Activated CD4-positive, CD25-positive, alpha-beta regulatory T cell treated with anti-CD3 and anti-CD28 coated beads, Interleukin-2, amount 50 U/mL, for 16 hours (primary cell): Measurements from ENCODE around the gene BDH1.

Source experiments
- DNase-seq: peaks from one replicate; pipeline ENCODE4 v3.0.0-alpha.2; 2020; ENCODE audit warnings: low read depth, low spot score

Gene BDH1

DNA sequence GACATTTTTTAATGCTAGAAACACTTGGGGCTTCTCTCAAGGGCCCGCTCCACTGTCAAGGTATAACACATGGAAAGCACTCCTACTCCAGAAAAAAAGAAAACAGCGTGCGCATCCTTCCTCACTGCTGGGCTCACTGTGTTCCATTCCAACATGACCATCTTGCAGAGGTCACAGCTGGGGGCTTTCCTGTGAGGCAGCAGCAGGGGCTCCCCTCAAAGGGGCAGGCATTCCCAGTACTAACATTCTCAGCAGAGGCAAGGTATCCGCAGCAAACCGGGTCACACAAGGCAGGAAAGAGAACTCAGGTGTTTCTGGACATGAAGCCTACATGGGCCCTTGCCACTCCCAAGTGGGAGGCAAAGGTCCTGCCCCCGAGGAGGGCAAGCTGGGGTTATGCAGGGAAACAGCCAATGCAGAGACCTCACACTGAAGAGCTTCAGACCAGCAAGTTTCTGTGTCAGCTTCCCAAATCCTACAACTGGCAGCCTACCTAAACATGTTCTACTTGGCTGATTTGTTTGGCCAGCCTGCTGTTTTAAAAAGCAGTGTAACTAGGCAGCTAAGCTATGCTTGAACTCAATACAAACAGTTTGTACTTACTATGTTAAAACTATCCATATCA is 6.4 kb downstream of the BDH1 start:
- DNase-seq = no peak

DNA sequence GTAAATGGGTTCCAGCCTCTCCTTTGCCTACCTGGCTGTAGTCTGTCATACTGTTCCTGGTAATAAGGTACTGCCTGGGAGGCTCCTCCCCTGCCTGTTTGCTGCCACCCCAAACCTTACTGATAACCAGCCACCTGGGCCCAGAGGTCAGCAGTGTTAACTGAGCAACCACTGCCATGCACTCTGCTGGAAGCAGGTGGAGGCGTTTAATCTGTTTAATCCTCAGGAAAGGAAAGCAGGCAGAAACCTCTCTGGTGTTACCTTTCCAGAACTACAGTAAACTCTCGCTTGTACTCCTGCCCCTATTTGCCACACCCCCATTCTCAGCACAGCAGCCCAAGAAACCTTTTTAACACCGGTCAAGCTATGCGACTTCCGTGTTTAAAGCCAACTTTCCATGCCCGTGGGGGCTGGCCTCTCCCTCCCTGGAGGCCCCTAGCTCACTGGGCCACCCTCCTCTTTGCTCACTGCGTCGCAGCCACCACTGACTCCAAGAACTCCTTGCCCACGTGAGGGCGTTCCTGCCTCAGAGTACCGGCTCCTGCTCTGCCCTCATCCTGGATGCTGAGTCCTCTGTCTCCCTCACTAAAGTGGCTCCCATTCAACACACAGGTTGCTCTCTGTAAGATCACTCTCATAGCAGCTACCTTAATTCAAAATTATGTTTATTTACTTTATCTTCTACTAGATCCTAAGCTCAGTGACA is 8.3 kb downstream of the BDH1 start:
- DNase-seq = no peak

GRCh38 chr3:197546307-197547085 is 9.3 kb downstream of the BDH1 start:
- DNase-seq = no peak

DNA sequence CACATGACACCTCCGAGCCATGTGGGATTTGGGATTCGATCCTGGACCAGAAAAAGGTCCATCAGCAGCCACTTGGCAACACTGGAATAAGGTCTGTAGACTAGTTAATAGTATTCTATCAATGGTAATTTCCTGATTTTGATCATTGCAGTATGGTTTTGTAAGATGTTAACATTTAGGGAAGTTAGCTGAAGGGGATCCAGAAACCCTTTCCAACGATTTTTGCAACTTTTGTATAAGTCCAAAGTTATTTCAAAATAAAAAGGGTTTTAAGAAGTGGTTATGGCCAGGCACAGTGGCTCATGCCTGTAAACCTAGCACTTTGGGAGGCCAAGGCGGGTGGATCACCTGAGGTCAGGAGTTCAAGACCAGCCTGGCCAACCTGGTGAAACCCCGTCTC is 10.2 kb downstream of the BDH1 start:
- no peak for DNase-seq

- no peak for DNase-seq
Measured at GRCh38 chr3:197545101-197545500, 10.7 kb downstream of the BDH1 start.

DNA sequence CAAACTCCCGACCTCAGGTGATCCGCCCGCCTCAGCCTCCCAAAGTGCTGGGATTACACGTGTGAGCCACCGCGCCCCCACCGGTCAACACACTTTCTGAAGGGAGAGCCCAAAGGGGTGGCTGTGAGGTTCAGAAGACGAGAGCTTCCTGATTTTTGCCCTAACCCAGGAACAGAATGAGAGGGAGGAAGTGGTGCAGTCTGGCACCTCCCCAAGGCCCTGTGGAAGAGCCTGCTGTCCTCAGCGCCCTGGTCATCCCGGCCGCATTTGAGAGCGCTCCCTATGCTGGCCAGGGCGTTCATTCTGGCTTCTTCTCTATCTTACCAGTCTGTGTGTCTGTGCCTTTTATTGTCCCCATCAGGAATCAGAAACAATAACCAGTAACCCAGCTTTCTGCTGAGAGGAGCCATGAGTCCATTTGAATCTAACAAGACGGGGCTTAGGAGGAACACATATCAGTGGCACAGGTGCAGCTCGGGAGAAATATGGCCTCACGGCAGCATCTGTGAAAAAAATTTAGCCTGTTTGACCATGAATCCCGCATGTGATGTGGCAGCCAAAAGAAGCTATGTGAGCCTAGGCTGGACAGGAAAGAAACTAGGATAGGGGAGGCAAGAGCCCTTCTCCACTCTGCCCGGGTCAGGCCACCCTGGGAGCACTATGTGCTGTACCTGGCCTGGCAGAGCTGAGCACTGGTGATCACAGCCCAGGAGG is 12.9 kb downstream of the BDH1 start:
- DNase-seq = no peak

- no peak for DNase-seq
Measured at GRCh38 chr3:197541756-197542539, 13.8 kb downstream of the BDH1 start.

- no peak for DNase-seq
Measured at GRCh38 chr3:197540961-197541377, 14.8 kb downstream of the BDH1 start.

DNA sequence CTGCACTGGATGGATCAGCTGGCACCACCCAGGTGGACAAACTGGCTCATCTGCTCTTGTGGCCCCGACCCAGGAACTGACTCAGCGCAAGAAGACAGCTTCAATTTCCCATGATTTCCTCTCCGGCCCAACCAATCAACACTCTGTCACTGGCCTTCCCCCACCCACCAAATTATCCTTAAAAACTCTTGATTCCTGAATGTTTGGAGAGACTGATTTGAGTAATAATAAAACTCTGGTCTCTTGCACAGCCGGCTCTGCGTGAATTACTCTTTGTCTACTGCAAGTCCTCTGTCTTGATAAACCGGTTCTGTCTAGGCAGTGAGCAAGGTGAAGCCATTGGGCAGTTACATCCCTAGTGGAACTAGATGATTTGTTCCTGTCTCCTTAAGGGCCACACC is 16.1 kb downstream of the BDH1 start:
- no peak for DNase-seq

DNA sequence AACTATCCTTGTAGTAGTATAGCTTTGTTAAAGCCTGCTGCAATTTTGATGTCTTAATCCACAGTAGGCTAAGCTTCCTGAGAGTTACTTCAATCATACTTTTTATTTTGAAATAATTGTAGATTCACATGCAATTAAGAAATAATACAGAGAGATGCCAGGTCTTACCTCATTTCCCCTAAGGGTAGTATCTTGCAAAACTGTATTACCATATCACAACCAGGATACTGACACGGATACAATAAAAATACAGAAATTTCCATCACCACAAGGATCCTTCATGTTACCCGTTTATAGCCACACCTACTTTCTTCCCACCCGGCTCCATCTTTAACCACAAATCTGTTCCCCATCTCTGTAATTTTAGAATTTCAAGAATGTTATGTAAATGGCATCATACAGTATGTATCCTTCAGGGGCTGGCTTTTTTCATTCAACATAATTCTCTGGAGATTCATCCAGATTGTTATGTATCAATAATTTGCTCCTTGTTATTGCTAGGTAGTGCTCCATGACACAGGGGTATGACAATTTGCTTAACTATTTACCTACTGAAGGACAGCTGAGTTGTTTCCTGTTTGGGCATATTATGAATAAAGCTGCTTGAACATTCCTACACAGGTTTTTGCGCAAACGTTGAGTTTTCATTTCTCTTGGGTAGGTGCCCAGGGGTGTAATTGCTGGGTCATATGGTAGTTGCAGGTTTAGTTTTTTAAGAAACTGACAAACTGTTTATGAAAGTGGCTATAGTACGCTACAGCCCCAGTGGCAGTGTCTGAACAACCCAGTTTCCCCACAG is 21.6 kb downstream of the BDH1 start:
- DNase-seq = no peak

DNA sequence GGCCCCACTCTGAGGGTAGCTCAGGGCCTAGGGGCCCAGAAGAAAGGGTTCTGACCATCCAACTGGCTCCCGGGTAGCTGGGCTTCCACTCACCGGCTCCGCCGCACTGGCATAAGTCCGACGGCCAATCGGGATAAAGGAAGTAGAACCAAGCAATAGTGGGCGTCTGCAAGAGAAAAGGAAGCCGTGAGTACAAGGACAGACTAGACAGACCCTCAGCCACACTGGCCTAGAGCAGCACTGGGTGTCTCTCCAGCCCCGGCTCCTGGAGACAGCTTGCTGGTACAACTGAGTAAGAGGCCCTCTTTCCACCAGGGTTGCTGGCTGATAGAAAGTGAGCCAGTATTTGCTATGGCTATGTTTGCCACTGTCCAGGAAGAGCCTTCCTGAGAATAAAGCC is 22.4 kb downstream of the BDH1 start:
- no peak for DNase-seq

- no peak for DNase-seq
Measured at GRCh38 chr3:197532388-197532787, 23.4 kb downstream of the BDH1 start.

- no peak for DNase-seq
Measured at GRCh38 chr3:197528190-197528589, 27.6 kb downstream of the BDH1 start.

DNA sequence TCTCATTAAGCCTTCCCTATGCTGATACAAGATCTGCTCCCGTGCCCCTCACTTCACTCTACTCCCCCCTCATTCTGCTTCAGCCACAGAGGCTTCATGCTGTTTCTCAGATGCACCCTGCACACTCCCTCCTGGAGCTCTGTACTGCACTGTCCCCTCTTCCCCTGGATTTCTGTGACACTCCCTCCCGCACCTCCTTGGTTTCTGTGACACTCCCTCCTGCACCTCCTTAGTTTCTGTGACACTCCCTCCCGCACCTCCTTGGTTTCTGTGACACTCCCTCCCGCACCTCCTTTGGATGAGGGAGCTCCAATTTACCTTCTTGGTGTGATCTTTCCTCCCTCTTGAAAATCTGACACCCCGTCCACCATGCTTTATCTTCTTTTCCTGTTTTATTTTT is 28.2 kb downstream of the BDH1 start:
- no peak for DNase-seq

DNA sequence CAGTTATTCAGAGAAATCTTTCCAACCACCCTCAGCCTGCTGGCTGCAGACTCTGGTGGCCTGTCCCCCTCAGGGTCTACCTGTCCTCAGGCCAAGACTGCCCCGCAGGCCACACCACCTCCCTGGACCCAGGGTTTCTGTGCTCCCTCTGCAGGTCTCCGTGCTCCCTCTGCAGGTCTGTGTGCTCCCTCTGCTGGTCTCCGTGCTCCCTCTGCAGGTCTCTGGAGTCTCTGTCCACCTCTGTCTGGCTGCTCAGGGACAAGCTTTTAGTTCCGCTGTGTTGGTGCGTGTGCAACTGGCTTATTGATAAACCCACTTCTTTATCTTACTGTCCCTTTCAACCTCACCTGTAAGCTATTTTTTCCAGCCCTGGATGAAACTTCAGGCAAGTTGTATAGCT is 30.1 kb downstream of the BDH1 start:
- DNase-seq = no peak

DNA sequence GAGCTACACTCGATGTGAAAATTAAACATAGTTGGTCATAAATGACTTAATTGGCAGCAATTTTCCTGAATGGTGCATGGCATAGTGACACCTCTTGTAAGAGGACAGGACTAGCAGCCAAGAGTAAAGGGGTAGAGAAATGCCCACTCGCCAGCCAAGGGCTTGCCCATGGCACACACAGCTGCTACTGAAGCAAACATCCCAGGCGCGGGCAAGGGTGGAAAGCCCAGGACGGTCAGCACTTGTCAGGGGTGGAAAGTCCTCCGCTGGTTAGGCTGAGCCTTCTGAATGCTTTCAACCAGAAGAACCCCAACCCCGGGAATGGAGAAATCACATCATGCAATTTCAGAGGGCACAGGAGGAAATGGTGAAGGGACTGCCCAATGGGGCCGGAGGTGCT is 31.6 kb downstream of the BDH1 start:
- DNase-seq = no peak

GRCh38 chr3:197523526-197523925 is 32.2 kb downstream of the BDH1 start:
- DNase-seq = no peak

DNA sequence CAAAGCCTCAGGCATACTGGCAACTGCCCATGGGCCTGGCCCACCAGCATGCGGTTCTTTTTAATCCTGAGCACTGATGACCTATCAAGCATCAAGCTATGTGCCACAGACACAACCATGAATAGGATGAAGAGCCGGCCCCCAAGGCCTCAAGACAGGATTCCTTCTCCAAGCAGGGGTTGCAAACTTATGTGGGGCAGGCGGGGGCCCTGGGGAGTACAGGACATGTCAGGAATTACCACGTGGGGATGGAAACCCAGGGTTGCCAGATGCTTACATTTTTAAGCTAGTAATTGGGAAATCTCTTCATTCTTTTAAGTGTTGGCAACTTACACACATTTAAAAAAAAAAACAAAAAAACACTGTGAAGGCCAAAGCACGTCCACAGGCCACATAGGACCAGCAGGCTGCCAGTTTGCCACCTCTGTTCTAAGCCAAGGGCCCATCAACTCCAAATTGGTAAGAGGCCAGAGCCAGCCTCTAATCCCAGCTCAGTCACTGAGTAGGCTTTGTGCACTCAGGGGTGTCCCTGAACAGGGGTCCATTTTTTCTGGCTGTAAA is 32.8 kb downstream of the BDH1 start:
- DNase-seq = no peak

GRCh38 chr3:197522183-197522715 is 33.5 kb downstream of the BDH1 start:
- no peak for DNase-seq
